Esophagus squamous epithelium (tissue), 5 donors: ENCODE results near the gene SLIRP. TPM values are rescaled to one million over a fixed set of nuclear protein-coding genes. Genes with fewer than 3 reads are reported as not detected.

ENCODE experiments used
- DNase-seq: peaks from one replicate; lab custom pipeline; 2025; lab: John Stamatoyannopoulos, UW
- H3K27ac ChIP-seq, 4 donors: fragments of 200-600 bp; sonication (generic); one replicate each; pipeline ENCODE4 v1.5.1; 2016 to 2019; ENCODE audit warnings: mild to moderate bottlenecking in 1 of 4
- H3K27me3 ChIP-seq, 4 donors: fragments of 200-600 bp; sonication (generic); 1 replicate in 3 of 4; 2 replicates in 1 of 4; pipeline versions ENCODE4 v1.5.1 to v1.6.0; 2017 to 2021; ENCODE audit warnings: antibody characterized with exemption in 1 of 4
- H3K36me3 ChIP-seq, 3 donors: fragments of 200-600 bp; sonication (generic); one replicate each; pipeline ENCODE4 v1.5.1; 2016 to 2019
- H3K4me1 ChIP-seq, 3 donors: fragments of 200-600 bp; sonication (generic); one replicate each; pipeline ENCODE4 v1.5.1; 2017 to 2019
- H3K4me3 ChIP-seq, 4 donors: fragments of 200-600 bp; sonication (generic); 1 replicate in 3 of 4; 2 replicates in 1 of 4; pipeline ENCODE4 v1.5.1; 2016 to 2019; ENCODE audit warnings: mild to moderate bottlenecking in 2 of 4, moderate library complexity in 1 of 4
- H3K9me3 ChIP-seq, 3 donors: fragments of 200-600 bp; sonication (generic); one replicate each; pipeline ENCODE4 v1.5.1; 2016 to 2019
- CTCF ChIP-seq, 6 experiments: fragments of 450-650 bp in 4 of 6; fragments of 200-600 bp in 2 of 6; sonication (generic) in 2 of 6; IDR thresholded peaks; one replicate each; pipeline ENCODE4 v1.5.1; 2016 to 2019; ENCODE audit warnings: antibody characterized with exemption in 6 of 6, mild to moderate bottlenecking in 4 of 6, moderate library complexity in 4 of 6
- POLR2A ChIP-seq, 4 donors: fragments of 450-650 bp; IDR thresholded peaks; one replicate each; pipeline ENCODE4 v1.6.1; 2017; ENCODE audit warnings: antibody characterized with exemption in 4 of 4, mild to moderate bottlenecking in 4 of 4, moderate library complexity in 3 of 4
- WGBS, 2 donors: methylation state at CpG; one replicate each; pipeline ENCODE4 v1.1.5; 2018; 5-methylcytosine and 5-hydroxymethylcytosine counted together
- intact Hi-C: fragments of 100-400 bp; cut with DNase I; formaldehyde crosslinking; loops from one replicate; pipeline ENCODE4 v1.15.0; 2022
- total RNA-seq, 4 donors: library from RNA; depleted of rRNA; stranded (reverse); fragments of >200 nt; gene quantifications; one replicate each; pipeline ENCODE4 v1.1.0, GENCODE V29; 2016
- donor health status: DM: yes; HTN: yes; CAD: no.

The SLIRP gene
- total RNA-seq, 4 donors from 2014 or later: 125 to 487 (median 290) TPM

- WGBS, 2 donors: 90 to 97% methylated on average over 2 of the region's 2 CpGs
- TF ChIP-seq POLR2A (IDR thresholded peaks at IDR 0.05) (no peak), CTCF (IDR thresholded peaks at IDR 0.05) (no peak)
- H3K4me1 ChIP-seq: no peaks in the 10 kb centered on the region
- H3K27me3 ChIP-seq: no peaks in the 10 kb centered on the region
- no peak overlapping the region for H3K4me3 ChIP-seq
- no peak overlapping the region for H3K27ac ChIP-seq
- H3K9me3 ChIP-seq: no peaks in the 10 kb centered on the region
- H3K36me3 ChIP-seq: peaks cover 0 to 91% (median 14%) of the 10 kb centered on the region in 3 donors
- DNase-seq: no peak
- intact Hi-C loops: no loop called here
These were observed 16.6 kb upstream of the SLIRP start for GRCh38 chr14:77691259-77691658.

- no peak for DNase-seq
- Histone ChIP-seq H3K9me3 (no peaks in the 10 kb centered on the region), H3K4me3 (peak overlapping the region; percentile 78 to 92 (median 84)), H3K36me3 (peaks cover 10 to 51% (median 17%) of the 10 kb centered on the region in 3 donors), H3K27ac (peak overlapping the region; percentile 48 to 81 (median 70)), H3K27me3 (no peaks in the 10 kb centered on the region), H3K4me1 (peaks cover 21 to 44% (median 25%) of the 10 kb centered on the region in 3 donors)
- intact Hi-C loops: loop anchor here (5.0 kb wide), 1 partner anchor 245 kb away; no protein-coding TSS in a partner anchor
- peak in 2 of 6 experiments; percentile 25 to 43 for TF ChIP-seq CTCF (IDR thresholded peaks at IDR 0.05)
- no peak for TF ChIP-seq POLR2A (IDR thresholded peaks at IDR 0.05)
- WGBS, 2 donors: 0 to 2% methylated on average over 11 of the region's 14 CpGs
These were observed 564 bp upstream of the SLIRP start for GRCh38 chr14:77707355-77707723.

- H3K36me3 ChIP-seq: peaks cover 6 to 51% (median 17%) of the 10 kb centered on the region in 3 donors
- TF ChIP-seq POLR2A (IDR thresholded peaks at IDR 0.05) (no peak), CTCF (IDR thresholded peaks at IDR 0.05) (no peak)
- peaks cover 21 to 44% (median 25%) of the 10 kb centered on the region in 3 donors for H3K4me1 ChIP-seq
- H3K27ac ChIP-seq: peak overlapping the region in 3 of 4 donors; percentile 62 to 81 (median 78)
- DNase-seq: no peak
- intact Hi-C loops: loop anchor here (5.0 kb wide), 1 partner anchor 246 kb away; no protein-coding TSS in a partner anchor
- 7 to 12% methylated on average over 7 of the region's 7 CpGs for WGBS, 2 donors
- H3K27me3 ChIP-seq: no peaks in the 10 kb centered on the region
- H3K4me3 ChIP-seq: peak overlapping the region; percentile 78 to 92 (median 84)
- H3K9me3 ChIP-seq: no peaks in the 10 kb centered on the region
These were observed 846 bp downstream of the SLIRP start for GRCh38 chr14:77708749-77709148.

GRCh38 chr14:77709412-77709811, 1.5 kb downstream of the SLIRP start:
- no peak for TF ChIP-seq CTCF (IDR thresholded peaks at IDR 0.05)
- TF ChIP-seq POLR2A (IDR thresholded peaks at IDR 0.05): no peak
- no peaks in the 10 kb centered on the region for H3K9me3 ChIP-seq
- peak overlapping the region in 2 of 4 donors; percentile 81 to 88 for H3K4me3 ChIP-seq
- H3K4me1 ChIP-seq: peaks cover 21 to 44% (median 25%) of the 10 kb centered on the region in 3 donors
- no peak overlapping the region for H3K27ac ChIP-seq
- no peaks in the 10 kb centered on the region for H3K27me3 ChIP-seq
- H3K36me3 ChIP-seq: peaks cover 6 to 51% (median 11%) of the 10 kb centered on the region in 3 donors
- no peak for DNase-seq
- intact Hi-C loops: loop anchor here (5.0 kb wide), 1 partner anchor 247 kb away; no protein-coding TSS in a partner anchor
- 55 to 63% methylated on average over 3 of the region's 3 CpGs for WGBS, 2 donors

- Histone ChIP-seq H3K27me3 (no peaks in the 10 kb centered on the region), H3K4me3 (no peak overlapping the region), H3K36me3 (peaks cover 6 to 53% (median 8%) of the 10 kb centered on the region in 3 donors), H3K27ac (no peak overlapping the region), H3K4me1 (peaks cover 21 to 43% (median 25%) of the 10 kb centered on the region in 3 donors), H3K9me3 (no peaks in the 10 kb centered on the region)
- WGBS, 2 donors: 80 to 94% methylated on average over 2 of the region's 2 CpGs
- DNase-seq: no peak
- TF ChIP-seq CTCF (IDR thresholded peaks at IDR 0.05): no peak
- no peak for TF ChIP-seq POLR2A (IDR thresholded peaks at IDR 0.05)
- intact Hi-C loops: no loop called here
These were observed 2.5 kb downstream of the SLIRP start for GRCh38 chr14:77710364-77710763.
